ENCODE measurements around the gene ARRDC5. TPM values are rescaled to one million over a fixed set of nuclear protein-coding genes. Genes with fewer than 3 reads are reported as not detected.
A peak's percentile ranks its signal among the peaks of the same experiment; 100 is the strongest.
"Not testable (repeated sequence)": the region's sequence is repeated elsewhere in the genome, so short reads cannot be mapped to it uniquely, and the experiment has no call there.

The ARRDC5 gene
- total RNA-seq (2014; rRNA removed; shearing (Covaris generic)): not detected in 2 replicates

DNA sequence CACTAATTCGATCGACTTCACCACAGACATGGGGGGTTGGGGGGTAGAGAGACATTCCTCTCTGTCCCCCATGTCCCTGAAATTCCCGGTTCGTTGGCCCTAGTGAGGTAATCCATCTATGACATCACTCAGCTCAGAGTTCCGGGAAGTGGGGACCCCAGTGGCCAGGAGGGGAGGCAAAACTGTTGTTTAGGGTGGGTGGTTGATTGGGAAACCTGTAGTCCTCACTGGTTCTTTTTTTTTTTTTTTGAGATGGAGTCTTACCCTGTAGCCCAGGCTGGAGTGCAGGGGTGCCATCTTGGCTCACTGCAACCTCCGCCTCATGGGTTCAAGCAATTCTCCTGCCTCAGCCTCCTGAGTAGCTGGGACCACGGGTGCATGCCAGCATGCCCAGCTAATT lies at the start of gene ARRDC5:
ARRDC5 (minus strand) TSS at position 101 of the 400 bp plus-strand sequence; CDS start at position 30, 71 bp downstream.
- DNase-seq (ENCODE audit: low read depth): no peak

DNA sequence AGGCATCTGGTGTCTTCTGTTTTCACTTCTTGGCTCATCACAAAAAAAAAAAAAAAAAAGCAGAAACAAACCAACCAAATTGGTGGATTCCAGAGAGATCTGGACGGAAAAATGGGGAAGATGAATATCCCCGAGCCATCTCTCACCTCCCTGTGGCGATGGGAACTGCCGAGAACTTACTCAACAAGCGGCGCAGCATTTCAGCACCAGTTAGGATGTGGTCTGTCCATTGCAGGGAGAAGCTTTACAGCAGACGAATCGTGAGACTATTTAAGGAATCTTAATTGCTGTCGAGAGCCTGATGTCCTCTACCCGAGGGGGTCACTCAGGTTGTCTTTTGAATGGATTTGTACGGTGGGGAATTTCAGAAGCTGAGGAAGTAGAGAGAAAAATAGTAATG lies 49.0 kb upstream of the ARRDC5 start:
- DNase-seq (ENCODE audit: low read depth): no peak

DNA sequence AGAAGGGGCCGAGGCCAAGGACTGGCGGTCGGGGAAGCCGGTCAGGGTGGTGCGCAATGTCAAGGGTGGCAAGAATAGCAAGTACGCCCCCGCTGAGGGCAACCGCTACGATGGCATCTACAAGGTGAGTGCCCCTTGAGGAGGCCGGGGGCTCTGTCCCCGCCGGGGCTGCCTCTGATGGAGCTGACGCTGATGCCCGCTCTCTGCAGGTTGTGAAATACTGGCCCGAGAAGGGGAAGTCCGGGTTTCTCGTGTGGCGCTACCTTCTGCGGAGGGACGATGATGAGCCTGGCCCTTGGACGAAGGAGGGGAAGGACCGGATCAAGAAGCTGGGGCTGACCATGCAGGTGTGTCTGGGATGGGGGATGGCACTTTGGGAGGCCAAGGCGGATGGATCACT lies 48.0 kb upstream of the ARRDC5 start:
- not testable (repeated sequence) for DNase-seq (ENCODE audit: low read depth)

DNA sequence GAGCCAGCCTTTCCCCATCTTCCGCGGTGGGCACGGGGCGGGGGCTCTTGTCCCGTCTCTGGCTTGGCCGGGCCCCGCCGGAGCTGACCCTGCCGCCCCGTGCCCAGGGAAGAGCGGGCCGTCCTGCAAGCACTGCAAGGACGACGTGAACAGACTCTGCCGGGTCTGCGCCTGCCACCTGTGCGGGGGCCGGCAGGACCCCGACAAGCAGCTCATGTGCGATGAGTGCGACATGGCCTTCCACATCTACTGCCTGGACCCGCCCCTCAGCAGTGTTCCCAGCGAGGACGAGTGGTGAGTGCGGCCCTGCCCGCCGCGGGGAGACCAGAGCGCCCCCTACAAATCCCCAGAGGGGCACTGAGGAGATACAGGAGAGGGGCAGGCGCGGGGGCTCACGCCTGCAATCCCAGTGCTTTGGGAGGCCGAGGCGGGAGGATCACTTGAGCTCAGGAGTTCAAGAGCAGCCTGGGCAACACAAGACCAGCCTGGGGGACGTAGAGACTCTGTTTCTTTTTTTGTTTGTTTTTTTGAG lies 39.0 kb upstream of the ARRDC5 start:
- DNase-seq (ENCODE audit: low read depth): not testable (repeated sequence)

DNA sequence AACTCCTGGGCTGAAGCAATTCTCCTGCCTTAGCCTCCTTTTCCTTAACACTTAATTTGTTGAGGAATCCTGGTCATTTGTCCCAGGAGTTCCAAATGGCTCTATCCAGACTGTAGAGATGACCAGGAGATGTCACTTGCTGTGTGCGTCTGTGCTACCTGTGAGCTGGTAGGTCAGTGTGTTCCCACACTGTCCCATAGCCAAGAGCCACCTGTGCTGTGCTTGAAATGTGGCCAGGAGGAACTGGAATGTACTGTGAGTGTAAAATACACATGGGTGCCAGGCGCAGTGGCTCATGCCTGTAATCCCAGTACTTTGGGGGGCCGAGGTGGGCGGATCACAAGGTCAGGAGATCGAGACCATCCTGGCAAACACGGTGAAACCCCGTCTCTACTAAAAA lies 36.8 kb upstream of the ARRDC5 start:
- DNase-seq (ENCODE audit: low read depth): no peak

DNA sequence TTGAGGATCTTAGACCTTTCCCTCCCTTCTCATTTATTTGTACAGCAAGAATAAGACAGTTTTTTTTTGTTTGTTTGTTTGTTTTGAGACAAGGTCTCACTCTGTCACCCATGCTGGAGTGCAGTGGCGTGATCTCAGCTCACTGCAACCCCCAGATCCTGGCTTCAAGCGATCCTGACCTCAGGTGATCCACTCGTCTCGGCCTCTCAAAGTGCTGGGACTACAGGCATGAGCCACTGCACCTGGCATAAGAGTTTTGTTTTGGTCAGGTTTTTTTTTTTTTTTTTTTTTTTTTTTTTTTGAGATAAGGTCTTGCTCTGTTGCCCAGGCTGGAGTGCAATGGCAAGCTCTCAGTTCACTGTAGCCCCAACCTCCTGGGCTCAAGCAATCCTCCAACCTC lies 35.8 kb upstream of the ARRDC5 start:
- not testable (repeated sequence) for DNase-seq (ENCODE audit: low read depth)

DNA sequence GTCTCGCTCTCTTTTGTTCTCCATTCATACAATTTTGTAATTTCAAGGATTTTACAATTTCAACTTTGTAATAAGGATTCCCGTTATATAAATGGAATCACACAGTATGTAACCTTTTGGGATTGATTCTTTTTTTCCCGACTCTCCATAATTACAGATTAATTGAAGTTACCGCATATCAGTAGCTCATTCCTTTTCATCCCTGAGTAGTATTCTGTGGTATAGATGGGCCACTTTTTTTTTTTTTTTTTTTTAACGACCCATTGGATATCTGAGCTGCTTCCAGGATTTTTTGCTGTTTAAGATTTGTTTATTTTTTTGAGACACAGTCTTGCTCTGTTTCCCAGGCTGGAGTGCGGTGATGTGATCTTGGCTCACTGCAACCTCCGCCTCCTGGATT lies 34.4 kb upstream of the ARRDC5 start:
- no peak for DNase-seq (ENCODE audit: low read depth)

DNA sequence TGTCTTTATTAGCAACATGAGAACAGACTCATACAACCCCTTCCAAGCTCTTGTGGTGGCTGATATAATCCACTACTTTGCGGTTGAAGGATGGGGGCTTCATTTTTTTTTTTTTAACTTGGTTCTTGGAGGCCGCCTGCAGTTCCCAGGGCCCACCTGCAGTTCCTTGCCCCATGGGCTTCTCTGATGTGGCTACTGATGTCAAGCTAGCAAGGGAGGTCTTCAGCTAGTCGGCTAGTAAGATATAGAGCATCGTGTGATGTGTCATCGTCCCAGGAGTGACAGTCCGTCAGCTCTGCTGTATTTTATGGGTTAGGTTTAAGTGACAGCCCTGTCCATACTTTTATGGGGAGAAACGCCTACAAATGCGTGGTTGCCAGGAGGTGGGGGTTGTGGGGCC lies 32.7 kb upstream of the ARRDC5 start:
- DNase-seq (ENCODE audit: low read depth): no peak

DNA sequence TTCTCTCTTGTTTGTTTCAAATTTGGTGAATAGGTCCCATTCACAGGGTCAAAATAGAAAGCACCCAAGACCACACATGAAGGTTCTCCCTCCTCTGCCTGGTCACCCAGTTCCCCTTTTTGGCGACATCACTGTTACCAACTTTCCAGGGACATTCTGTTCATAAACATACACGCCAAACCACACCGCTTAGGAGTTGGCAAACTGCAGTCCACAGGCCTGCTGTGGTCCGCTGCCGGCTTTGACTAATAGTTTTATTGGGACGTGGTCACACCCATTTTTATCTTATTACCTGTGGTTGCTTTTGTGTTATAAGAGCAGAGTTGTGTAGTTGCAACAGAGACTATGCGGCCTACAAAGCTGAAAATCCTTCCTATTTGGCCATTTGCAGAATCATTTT lies 30.8 kb upstream of the ARRDC5 start:
- peak; percentile 72 for DNase-seq (ENCODE audit: low read depth)

DNA sequence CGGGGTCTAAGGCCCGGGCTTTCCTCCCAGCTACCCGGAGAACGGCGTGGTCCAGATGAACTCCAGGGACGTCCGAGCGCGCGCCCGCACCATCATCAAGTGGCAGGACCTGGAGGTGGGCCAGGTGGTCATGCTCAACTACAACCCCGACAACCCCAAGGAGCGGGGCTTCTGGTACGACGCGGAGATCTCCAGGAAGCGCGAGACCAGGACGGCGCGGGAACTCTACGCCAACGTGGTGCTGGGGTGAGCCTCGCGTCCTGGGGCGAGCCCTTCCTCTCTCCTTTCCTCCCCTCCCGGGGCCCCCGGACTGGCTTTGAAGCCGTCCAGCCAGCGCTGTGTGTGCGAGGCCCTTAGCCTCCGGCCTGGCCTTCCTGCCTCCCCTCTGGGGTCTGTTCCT lies 30.0 kb upstream of the ARRDC5 start:
- DNase-seq (ENCODE audit: low read depth): no peak

DNA sequence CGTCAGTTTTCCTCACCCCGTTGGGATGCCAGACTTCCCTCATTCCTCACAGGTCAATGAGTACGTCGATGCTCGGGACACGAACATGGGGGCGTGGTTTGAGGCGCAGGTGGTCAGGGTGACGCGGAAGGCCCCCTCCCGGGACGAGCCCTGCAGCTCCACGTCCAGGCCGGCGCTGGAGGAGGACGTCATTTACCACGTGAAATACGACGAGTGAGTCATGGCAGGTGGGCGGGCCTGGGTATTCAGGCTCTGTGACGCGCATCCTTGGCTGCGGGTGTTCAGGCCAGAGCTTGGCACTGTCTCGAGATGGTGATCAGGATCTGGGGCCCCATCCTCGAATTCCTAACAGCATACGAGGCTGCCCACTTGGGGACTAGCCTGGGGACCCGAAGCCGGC lies 28.0 kb upstream of the ARRDC5 start:
- no peak for DNase-seq (ENCODE audit: low read depth)

DNA sequence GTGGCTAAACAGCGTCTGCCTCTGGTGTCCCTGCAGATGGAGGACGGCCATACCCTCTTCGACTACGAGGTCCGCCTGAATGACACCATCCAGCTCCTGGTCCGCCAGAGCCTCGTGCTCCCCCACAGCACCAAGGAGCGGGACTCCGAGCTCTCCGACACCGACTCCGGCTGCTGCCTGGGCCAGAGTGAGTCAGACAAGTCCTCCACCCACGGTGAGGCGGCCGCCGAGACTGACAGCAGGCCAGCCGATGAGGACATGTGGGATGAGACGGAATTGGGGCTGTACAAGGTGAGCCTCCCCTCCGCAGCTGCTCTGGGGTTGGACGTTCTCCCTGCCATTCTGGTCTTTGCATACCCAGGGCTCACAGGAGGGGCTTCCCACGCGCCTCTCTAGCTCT lies 26.5 kb upstream of the ARRDC5 start:
- DNase-seq (ENCODE audit: low read depth): no peak

DNA sequence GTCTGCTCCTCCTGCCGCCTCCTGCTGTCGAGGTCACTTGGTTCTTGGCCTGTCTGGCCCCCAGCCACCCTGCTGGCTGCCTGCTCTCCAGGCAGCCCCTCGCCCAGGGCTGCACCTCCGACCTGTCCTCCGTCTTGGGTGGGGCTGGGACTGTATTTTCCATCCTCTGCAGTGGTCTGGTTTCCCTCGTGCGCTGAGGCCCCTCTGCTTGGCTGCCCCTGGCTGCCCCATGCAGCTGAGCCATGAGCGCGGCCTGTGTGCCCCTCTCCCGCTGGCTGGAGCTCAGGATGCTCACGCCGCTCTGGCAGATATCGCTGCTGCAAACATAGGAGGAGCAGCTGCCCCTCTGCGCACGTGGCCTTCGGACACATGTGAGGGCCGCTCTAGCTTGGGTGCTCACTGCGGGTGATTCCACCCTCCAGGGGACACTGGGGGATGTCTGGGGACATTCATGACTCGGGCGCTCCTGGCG lies 20.6 kb upstream of the ARRDC5 start:
- no peak for DNase-seq (ENCODE audit: low read depth)

DNA sequence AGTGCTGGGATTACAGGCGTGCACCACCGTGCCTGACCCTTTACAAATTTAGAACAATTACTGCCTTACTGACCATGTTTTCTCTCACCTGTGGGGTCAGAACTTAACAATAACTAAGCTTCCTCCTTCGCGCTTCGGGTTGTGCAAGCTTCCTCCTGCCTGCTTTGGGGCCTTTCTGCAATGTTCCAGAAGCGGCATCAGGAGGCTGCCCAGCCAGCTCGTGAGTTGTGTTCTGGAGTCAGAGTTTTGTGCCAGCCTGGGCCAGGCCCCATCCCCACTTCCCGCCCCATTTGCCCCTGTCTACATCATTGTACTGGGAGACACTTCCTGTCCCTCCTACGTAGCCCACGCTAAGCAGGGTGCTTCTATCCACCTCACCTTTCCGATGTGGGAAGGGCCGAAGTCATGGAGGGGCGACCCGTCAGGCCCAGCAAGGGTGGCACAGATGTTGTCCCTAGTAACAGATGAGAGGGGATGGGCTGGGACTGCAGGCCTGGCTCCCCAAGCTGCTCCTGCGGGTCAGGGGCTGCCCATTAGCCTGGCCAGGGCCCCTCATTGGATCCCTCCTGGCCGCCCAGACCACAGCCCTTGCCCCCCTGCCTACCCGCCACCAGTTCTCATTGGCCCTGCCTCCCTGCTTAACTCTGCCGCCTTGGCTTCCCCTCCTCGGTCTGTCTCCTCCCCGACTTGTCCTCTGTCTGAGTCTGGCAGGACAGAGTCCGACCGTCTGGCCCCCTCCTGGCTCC lies 20.0 kb upstream of the ARRDC5 start:
- no peak for DNase-seq (ENCODE audit: low read depth)

DNA sequence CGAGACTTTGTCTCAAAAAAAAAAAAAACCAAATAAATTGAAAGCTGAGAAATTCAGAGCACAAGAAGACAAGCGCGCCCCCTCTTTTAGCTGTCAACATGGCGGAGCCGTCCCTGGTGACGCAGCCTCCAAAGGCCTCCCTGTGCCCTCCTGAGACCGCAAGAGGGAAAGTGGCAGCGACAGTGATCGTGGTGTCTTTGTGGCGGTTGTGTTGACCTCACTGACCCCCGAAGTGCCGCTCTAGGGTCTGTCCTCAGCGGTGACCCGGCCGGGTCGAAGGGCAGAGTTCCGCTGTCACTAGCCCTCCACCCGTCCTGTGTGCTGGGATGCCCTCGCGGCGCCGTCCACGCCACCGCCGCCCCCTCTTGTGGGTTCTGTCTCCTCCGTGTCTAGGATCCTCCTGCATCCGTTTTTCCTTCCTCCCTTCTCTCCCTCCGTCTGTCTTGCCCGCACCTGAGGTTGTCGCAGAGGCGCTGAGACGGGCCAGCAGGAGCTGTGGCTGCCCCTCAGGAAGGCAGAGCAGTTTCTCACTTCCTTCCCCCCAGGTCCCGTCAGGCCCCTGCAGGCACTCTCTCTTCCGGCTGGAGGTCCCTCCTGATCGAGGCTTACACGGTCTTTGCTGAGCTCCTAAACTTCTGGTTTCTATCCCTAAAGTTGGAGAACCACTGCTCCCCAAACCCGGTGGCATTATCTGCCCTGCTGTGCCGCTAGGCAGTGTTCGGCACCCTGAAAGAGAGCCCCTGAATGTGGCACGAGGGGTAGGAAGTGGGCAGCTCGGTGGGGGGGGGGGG lies 13.8 kb upstream of the ARRDC5 start:
- no peak for DNase-seq (ENCODE audit: low read depth)

DNA sequence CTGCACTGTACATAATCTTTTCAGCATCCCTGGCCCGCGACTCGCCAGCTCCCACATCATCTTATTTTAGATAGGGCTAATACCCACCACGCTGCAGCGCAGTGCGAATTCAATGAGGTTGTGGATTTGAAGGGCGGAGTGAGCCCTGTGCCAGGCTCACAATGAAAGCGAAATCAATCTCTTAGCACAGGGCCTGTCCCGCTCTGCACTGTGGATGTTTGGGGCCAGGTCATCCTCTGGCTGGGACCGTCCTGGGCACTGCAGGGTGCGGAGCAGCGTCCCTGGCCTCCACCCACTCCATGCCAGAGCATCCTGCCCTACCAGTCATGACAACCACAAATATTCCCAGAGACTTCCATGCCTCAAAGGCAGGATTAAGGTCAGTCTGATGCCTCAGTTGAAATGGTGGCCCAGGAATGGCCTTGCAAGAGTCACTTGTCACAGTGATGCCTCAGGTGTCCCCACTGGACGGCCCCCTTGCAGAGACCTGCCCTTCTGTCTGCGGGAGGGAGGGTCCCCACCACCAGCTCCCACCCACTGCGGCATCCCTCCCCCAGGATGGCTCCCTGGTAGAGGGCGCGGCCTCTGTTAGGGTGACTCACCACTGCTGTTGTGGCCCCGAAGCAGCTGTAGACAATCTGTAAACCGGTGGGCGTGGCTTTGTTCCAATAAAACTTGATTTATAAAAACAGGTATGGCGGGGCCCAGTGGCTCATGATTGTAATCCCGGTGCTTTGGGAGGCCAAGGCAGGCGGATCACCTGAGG lies 12.2 kb upstream of the ARRDC5 start:
- DNase-seq (ENCODE audit: low read depth): peak; percentile 95

DNA sequence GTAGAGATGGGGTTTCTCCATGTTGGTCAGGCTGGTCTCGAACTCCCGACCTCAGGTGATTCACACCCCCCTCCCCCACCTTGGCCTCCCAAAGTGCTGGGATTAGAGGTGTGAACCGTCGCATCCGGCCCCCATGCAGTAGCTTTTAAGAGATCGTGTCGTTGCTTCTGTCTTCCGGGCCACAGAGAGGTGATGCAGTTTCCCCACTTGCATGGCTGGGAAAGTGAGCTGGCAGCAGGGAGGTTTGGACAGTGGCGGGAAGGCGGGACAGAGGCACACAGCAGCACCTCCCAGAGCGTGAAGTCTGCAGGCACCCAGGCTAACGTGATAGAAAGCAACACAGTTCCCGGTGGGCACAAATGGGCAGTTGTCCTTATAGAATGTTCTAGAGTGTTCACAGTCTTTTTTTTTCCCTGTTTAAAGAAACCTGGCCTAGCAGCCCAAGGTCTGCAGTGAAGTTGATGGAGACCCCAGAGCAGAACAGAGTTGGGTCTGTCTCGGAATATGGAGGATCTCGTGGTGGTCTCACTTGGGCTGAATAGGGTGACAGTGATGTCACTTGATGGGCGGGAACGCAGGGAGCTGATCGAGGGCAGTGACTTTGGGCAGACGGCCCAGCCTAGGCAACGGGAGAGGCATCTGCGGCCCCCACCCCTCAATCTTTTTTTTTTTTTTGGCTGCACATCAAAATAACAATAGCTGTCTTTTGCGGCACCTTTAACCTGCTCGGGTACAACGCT lies 11.5 kb upstream of the ARRDC5 start:
- DNase-seq (ENCODE audit: low read depth): peak; percentile 65

DNA sequence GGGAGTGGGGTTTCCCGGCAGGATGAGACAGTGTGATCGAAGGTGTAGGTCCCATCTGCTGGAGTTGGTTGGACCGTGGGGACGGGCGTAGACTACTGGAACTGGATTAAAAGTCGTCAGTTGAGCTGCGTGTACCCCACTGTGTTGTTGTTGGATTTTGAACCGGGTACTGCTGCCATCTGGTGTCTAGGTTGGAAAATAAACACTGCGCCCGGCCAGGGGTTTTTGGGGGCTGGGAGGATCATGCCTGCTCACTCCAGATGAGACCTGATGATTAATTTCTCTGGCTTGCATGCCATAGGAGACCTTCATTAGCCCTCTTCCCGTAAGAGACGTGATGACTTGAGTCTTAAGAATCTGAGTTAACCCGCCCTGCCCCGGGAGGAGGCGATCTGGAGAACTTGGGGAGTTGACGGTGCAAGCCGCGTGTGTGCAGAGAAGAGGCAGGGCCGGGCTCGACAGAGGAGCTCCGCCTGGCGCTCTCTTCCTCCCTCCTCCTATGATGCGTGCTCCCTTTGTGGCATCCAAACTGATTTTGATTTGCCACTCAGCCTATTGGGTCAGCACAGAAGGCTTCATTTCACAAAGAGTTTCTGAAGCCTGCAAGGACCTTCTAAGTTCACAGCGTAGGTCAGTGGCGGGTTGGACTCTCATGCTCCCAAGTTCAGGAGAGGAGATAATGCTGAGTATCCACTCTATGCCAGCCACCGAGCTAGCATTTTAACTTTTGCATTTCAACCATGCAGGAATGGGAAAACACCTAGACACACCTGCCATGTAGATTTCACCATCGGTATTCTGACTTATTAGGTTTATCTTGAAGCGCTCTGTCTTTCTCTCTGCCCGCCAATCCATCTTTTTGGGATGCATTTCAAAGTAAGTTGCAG lies 9.3 kb upstream of the ARRDC5 start:
- peak; percentile 100 for DNase-seq (ENCODE audit: low read depth)

DNA sequence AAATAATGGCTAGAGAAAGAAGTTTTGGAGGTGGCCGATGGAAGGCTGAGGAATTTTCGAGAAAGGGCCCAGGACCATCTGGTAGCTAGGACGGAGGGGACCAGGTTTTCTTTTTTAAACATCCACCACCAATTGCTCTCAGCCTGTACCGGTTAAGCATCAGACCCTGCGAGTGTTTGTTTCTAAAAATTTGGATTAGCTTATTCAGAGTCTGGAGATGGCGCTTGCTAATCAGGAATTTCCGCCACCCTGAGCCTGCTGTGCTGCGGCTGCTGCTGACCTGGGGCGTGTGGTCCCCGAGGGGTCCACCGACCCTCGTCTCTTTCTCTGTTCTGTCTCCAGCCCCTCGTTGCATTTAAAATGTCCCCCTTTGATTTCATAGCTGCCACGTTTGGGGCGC lies 8.6 kb upstream of the ARRDC5 start:
- DNase-seq (ENCODE audit: low read depth): peak; percentile 40

DNA sequence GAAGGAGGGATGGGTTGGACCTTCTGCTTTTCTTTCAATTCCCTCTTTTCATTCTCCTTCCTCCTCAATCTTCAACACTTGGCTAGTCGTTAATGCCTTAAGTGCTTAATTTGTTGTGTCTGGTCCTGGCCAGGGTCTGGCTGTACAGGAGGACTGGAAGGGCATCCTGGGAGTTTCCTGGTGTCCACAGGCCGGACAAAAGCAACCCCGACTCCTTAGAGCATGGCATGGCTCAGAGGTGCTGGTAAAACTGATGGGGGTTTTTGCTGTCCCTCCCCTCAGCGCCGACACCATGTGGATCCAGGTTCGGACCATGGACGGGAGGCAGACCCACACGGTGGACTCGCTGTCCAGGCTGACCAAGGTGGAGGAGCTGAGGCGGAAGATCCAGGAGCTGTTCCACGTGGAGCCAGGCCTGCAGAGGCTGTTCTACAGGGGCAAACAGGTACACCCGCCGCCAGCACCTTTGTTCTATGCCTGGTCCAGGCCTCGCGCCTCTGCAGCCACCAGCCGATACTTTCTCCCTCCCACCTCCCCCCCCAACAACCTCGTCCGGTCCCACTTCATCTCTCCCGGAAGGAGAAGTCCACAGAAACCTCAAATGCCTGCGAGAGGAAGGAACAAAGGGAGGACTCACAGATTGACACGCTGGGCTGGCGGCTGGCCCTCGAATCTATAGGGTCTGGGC lies 8.0 kb upstream of the ARRDC5 start:
- DNase-seq (ENCODE audit: low read depth): peak; percentile 80
